ENCODE results near the gene LRRC4C.

LRRC4C gene

DNA sequence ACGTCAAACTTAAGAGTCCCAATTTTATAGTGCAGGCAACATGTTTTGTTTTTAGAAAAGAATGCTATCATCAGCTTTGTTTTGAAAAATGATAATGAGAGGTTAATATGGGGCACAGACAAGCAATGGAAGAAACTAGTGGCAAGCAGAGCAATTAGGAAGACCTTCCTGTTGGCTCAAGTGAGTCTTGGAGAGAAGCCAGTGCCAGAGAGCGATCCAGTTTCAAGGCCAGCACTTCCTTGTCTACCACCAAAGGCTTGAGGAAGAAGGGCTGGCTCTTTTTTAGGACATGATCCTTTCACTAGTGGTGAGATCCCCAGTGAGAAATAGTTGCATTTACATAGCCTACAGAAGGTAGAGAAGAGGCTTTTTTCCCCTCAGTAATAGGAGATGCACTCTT is 1340.7 kb downstream of the LRRC4C start:
- Histone ChIP-seq H2BK5ac (ENCODE audit: low read depth, low read length, poor library complexity) (no peak overlapping the region), H3K4me1 (ENCODE audit: control insufficient read depth in 1 of 2, insufficient read depth in 2 of 2, low read length in 2 of 2) (no peaks in the 10 kb centered on the region), H3K27ac (ENCODE audit: low read depth, low read length) (no peak overlapping the region), H2BK12ac (ENCODE audit: low read length) (no peak overlapping the region), H3K4me3 (ENCODE audit: low read depth, low read length) (no peak overlapping the region), H3K79me1 (ENCODE audit: low read length) (no peaks in the 10 kb centered on the region), H3K27me3 (ENCODE audit: insufficient read depth, low read length) (no peaks in the 10 kb centered on the region), H2BK120ac (ENCODE audit: insufficient read depth, low read length, poor library complexity) (no peak overlapping the region), H3K14ac (ENCODE audit: low read length) (no peak overlapping the region), H3K9ac (ENCODE audit: low read length) (no peak overlapping the region), H2AFZ (ENCODE audit: insufficient read depth, low read length, poor library complexity) (no peak overlapping the region), H2AK5ac (ENCODE audit: low read length) (no peak overlapping the region), H3K9me3 (ENCODE audit: insufficient read depth, low read depth, low read length) (peaks cover 4% of the 10 kb centered on the region), H3K23ac (ENCODE audit: low read length) (no peak overlapping the region), H4K8ac (ENCODE audit: low read depth, low read length) (no peak overlapping the region), H3K36me3 (ENCODE audit: control insufficient read depth in 1 of 2, insufficient read depth in 2 of 2, low read length in 2 of 2) (peaks cover 0 to 3% of the 10 kb centered on the region in 2 experiments), H3K4ac (ENCODE audit: low read depth, low read length) (no peak overlapping the region), H4K91ac (ENCODE audit: low read depth, low read length) (no peak overlapping the region), H3K79me2 (ENCODE audit: control insufficient read depth, insufficient read depth, low read length, poor library complexity) (no peaks in the 10 kb centered on the region), H3K4me2 (ENCODE audit: low read length) (no peak overlapping the region), H3K18ac (ENCODE audit: low read length) (no peak overlapping the region), H4K12ac (ENCODE audit: low read depth, low read length) (no peak overlapping the region)
- WGBS (ENCODE audit: extremely low coverage, insufficient coverage, insufficient read length), result no CpG with 5 or more reads among the region's 2 CpGs
- DNase-seq, result no peak

GRCh38 chr11:40118026-40118425 is 1341.4 kb downstream of the LRRC4C start:
- no peak overlapping the region for H2BK12ac ChIP-seq (ENCODE audit: low read length)
- H3K27me3 ChIP-seq (ENCODE audit: insufficient read depth, low read length), result no peaks in the 10 kb centered on the region
- H3K4me2 ChIP-seq (ENCODE audit: low read length), result no peak overlapping the region
- no peak for DNase-seq
- no peak overlapping the region for H4K91ac ChIP-seq (ENCODE audit: low read depth, low read length)
- H4K8ac ChIP-seq (ENCODE audit: low read depth, low read length), result no peak overlapping the region
- no peak overlapping the region for H2AK5ac ChIP-seq (ENCODE audit: low read length)
- H2BK5ac ChIP-seq (ENCODE audit: low read depth, low read length, poor library complexity), result no peak overlapping the region
- H3K9me3 ChIP-seq (ENCODE audit: insufficient read depth, low read depth, low read length), result peaks cover 4% of the 10 kb centered on the region
- no peak overlapping the region for H3K4me3 ChIP-seq (ENCODE audit: low read depth, low read length)
- no peak overlapping the region for H2BK120ac ChIP-seq (ENCODE audit: insufficient read depth, low read length, poor library complexity)
- WGBS (ENCODE audit: extremely low coverage, insufficient coverage, insufficient read length), result no CpG with 5 or more reads among the region's 1 CpG
- peaks cover 0 to 3% of the 10 kb centered on the region in 2 experiments for H3K36me3 ChIP-seq (ENCODE audit: control insufficient read depth in 1 of 2, insufficient read depth in 2 of 2, low read length in 2 of 2)
- H3K79me2 ChIP-seq (ENCODE audit: control insufficient read depth, insufficient read depth, low read length, poor library complexity), result no peaks in the 10 kb centered on the region
- no peak overlapping the region for H3K23ac ChIP-seq (ENCODE audit: low read length)
- no peak overlapping the region for H3K14ac ChIP-seq (ENCODE audit: low read length)
- no peak overlapping the region for H3K27ac ChIP-seq (ENCODE audit: low read depth, low read length)
- H3K9ac ChIP-seq (ENCODE audit: low read length), result no peak overlapping the region
- H2AFZ ChIP-seq (ENCODE audit: insufficient read depth, low read length, poor library complexity), result no peak overlapping the region
- no peaks in the 10 kb centered on the region for H3K79me1 ChIP-seq (ENCODE audit: low read length)
- H3K18ac ChIP-seq (ENCODE audit: low read length), result no peak overlapping the region
- no peak overlapping the region for H4K12ac ChIP-seq (ENCODE audit: low read depth, low read length)
- H3K4me1 ChIP-seq (ENCODE audit: control insufficient read depth in 1 of 2, insufficient read depth in 2 of 2, low read length in 2 of 2), result no peaks in the 10 kb centered on the region
- H3K4ac ChIP-seq (ENCODE audit: low read depth, low read length), result no peak overlapping the region

GRCh38 chr11:40104941-40105550 is 1354.4 kb downstream of the LRRC4C start:
- H3K4me1 ChIP-seq (ENCODE audit: control insufficient read depth in 1 of 2, insufficient read depth in 2 of 2, low read length in 2 of 2), result no peaks in the 10 kb centered on the region
- no peaks in the 10 kb centered on the region for H3K36me3 ChIP-seq (ENCODE audit: control insufficient read depth in 1 of 2, insufficient read depth in 2 of 2, low read length in 2 of 2)
- H3K27me3 ChIP-seq (ENCODE audit: insufficient read depth, low read length), result no peaks in the 10 kb centered on the region
- H4K8ac ChIP-seq (ENCODE audit: low read depth, low read length), result no peak overlapping the region
- H4K91ac ChIP-seq (ENCODE audit: low read depth, low read length), result no peak overlapping the region
- no peak overlapping the region for H3K23ac ChIP-seq (ENCODE audit: low read length)
- no peaks in the 10 kb centered on the region for H3K79me2 ChIP-seq (ENCODE audit: control insufficient read depth, insufficient read depth, low read length, poor library complexity)
- H3K9ac ChIP-seq (ENCODE audit: low read length), result no peak overlapping the region
- DNase-seq, result no peak
- no peak overlapping the region for H3K4me3 ChIP-seq (ENCODE audit: low read depth, low read length)
- H2BK5ac ChIP-seq (ENCODE audit: low read depth, low read length, poor library complexity), result no peak overlapping the region
- H3K9me3 ChIP-seq (ENCODE audit: insufficient read depth, low read depth, low read length), result no peaks in the 10 kb centered on the region
- no peak overlapping the region for H3K18ac ChIP-seq (ENCODE audit: low read length)
- WGBS (ENCODE audit: extremely low coverage, insufficient coverage, insufficient read length), result no CpG with 5 or more reads among the region's 5 CpGs
- H2AK5ac ChIP-seq (ENCODE audit: low read length), result no peak overlapping the region
- no peaks in the 10 kb centered on the region for H3K79me1 ChIP-seq (ENCODE audit: low read length)
- H2BK120ac ChIP-seq (ENCODE audit: insufficient read depth, low read length, poor library complexity), result no peak overlapping the region
- peak overlapping the region; percentile 25 for H2AFZ ChIP-seq (ENCODE audit: insufficient read depth, low read length, poor library complexity)
- no peak overlapping the region for H3K4me2 ChIP-seq (ENCODE audit: low read length)
- H3K4ac ChIP-seq (ENCODE audit: low read depth, low read length), result no peak overlapping the region
- H3K14ac ChIP-seq (ENCODE audit: low read length), result no peak overlapping the region
- H2BK12ac ChIP-seq (ENCODE audit: low read length), result no peak overlapping the region
- H3K27ac ChIP-seq (ENCODE audit: low read depth, low read length), result no peak overlapping the region
- no peak overlapping the region for H4K12ac ChIP-seq (ENCODE audit: low read depth, low read length)

GRCh38 chr11:40100781-40101180 is 1358.7 kb downstream of the LRRC4C start:
- H3K4me3 ChIP-seq (ENCODE audit: low read depth, low read length), result no peak overlapping the region
- no peak overlapping the region for H3K9ac ChIP-seq (ENCODE audit: low read length)
- no peak overlapping the region for H4K8ac ChIP-seq (ENCODE audit: low read depth, low read length)
- H2BK120ac ChIP-seq (ENCODE audit: insufficient read depth, low read length, poor library complexity), result no peak overlapping the region
- H4K12ac ChIP-seq (ENCODE audit: low read depth, low read length), result no peak overlapping the region
- H3K79me2 ChIP-seq (ENCODE audit: control insufficient read depth, insufficient read depth, low read length, poor library complexity), result no peaks in the 10 kb centered on the region
- no peak overlapping the region for H2BK5ac ChIP-seq (ENCODE audit: low read depth, low read length, poor library complexity)
- no peak for DNase-seq
- H2BK12ac ChIP-seq (ENCODE audit: low read length), result no peak overlapping the region
- no peaks in the 10 kb centered on the region for H3K4me1 ChIP-seq (ENCODE audit: control insufficient read depth in 1 of 2, insufficient read depth in 2 of 2, low read length in 2 of 2)
- peaks cover 2% of the 10 kb centered on the region for H3K79me1 ChIP-seq (ENCODE audit: low read length)
- no CpG with 5 or more reads among the region's 5 CpGs for WGBS (ENCODE audit: extremely low coverage, insufficient coverage, insufficient read length)
- no peak overlapping the region for H4K91ac ChIP-seq (ENCODE audit: low read depth, low read length)
- H3K4ac ChIP-seq (ENCODE audit: low read depth, low read length), result no peak overlapping the region
- no peak overlapping the region for H3K27ac ChIP-seq (ENCODE audit: low read depth, low read length)
- no peak overlapping the region for H2AFZ ChIP-seq (ENCODE audit: insufficient read depth, low read length, poor library complexity)
- no peak overlapping the region for H2AK5ac ChIP-seq (ENCODE audit: low read length)
- H3K36me3 ChIP-seq (ENCODE audit: control insufficient read depth in 1 of 2, insufficient read depth in 2 of 2, low read length in 2 of 2), result no peaks in the 10 kb centered on the region
- no peak overlapping the region for H3K14ac ChIP-seq (ENCODE audit: low read length)
- no peak overlapping the region for H3K18ac ChIP-seq (ENCODE audit: low read length)
- no peaks in the 10 kb centered on the region for H3K27me3 ChIP-seq (ENCODE audit: insufficient read depth, low read length)
- H3K23ac ChIP-seq (ENCODE audit: low read length), result no peak overlapping the region
- H3K9me3 ChIP-seq (ENCODE audit: insufficient read depth, low read depth, low read length), result no peaks in the 10 kb centered on the region
- H3K4me2 ChIP-seq (ENCODE audit: low read length), result no peak overlapping the region
